HEK293T (cell line): ENCODE results near the gene MPPED1.

ENCODE experiments used
- CTCF ChIA-PET: fragments of 350-600 bp; formaldehyde crosslinking; extraction: SDS; loops from one replicate; lab custom pipeline; 2021; ENCODE audit warnings: antibody characterized with exemption, inconsistent platforms; lab: Yijun Ruan, JAX
- POLR2A ChIA-PET: fragments of 350-600 bp; formaldehyde crosslinking; extraction: SDS; loops from one replicate; lab custom pipeline; 2020; ENCODE audit warnings: antibody characterized with exemption, inconsistent platforms; lab: Yijun Ruan, JAX
- DNase-seq: peaks from one replicate; pipeline ENCODE4 v3.0.0; 2012; ENCODE audit warnings: mixed read lengths; ENCODE audit errors: extremely low spot score
- ARNT ChIP-seq: fragments of 450-650 bp; IDR thresholded peaks from 2 replicates; pipeline ENCODE4 v1.6.1; 2017; ENCODE audit warnings: mild to moderate bottlenecking
- BHLHE40 ChIP-seq: fragments of 450-650 bp; IDR thresholded peaks from 2 replicates; pipeline ENCODE4 v1.6.1; 2016; ENCODE audit warnings: mild to moderate bottlenecking, moderate library complexity, borderline replicate concordance
- CTBP1 ChIP-seq: fragments of 450-650 bp; IDR thresholded peaks from 2 replicates; pipeline ENCODE4 v1.6.1; 2016; ENCODE audit warnings: borderline replicate concordance
- ELF4 ChIP-seq: fragments of 450-650 bp; IDR thresholded peaks from 2 replicates; pipeline ENCODE4 v1.6.1; 2017; ENCODE audit warnings: antibody characterized with exemption
- FOXA1 ChIP-seq: fragments of 450-650 bp; IDR thresholded peaks from 2 replicates; pipeline ENCODE4 v1.6.1; 2016; ENCODE audit warnings: mild to moderate bottlenecking
- FOXK2 ChIP-seq: fragments of 450-650 bp; IDR thresholded peaks from 2 replicates; pipeline ENCODE4 v1.6.1; 2016; ENCODE audit warnings: mild to moderate bottlenecking
- FOXM1 ChIP-seq: fragments of 450-650 bp; IDR thresholded peaks from 2 replicates; pipeline ENCODE4 v1.6.1; 2017; ENCODE audit warnings: mild to moderate bottlenecking, borderline replicate concordance
- HDGF ChIP-seq: fragments of 450-650 bp; IDR thresholded peaks from 2 replicates; pipeline ENCODE4 v1.6.1; 2017; ENCODE audit warnings: antibody characterized with exemption, borderline replicate concordance
- L3MBTL2 ChIP-seq: fragments of 450-650 bp; conservative IDR thresholded peaks from 2 replicates; pipeline ENCODE4 v1.6.1; 2016; ENCODE audit warnings: mild to moderate bottlenecking
- LEF1 ChIP-seq: fragments of 450-650 bp; IDR thresholded peaks from 2 replicates; pipeline ENCODE4 v1.6.1; 2017; ENCODE audit warnings: mild to moderate bottlenecking, borderline replicate concordance
- NFRKB ChIP-seq: fragments of 450-650 bp; IDR thresholded peaks from 2 replicates; pipeline ENCODE4 v1.6.1; 2016; ENCODE audit warnings: mild to moderate bottlenecking, moderate library complexity
- PKNOX1 ChIP-seq: fragments of 450-650 bp; IDR thresholded peaks from 2 replicates; pipeline ENCODE4 v1.6.1; 2016
- SP1 ChIP-seq: fragments of 450-650 bp; IDR thresholded peaks from 2 replicates; pipeline ENCODE4 v1.6.1; 2017
- SUZ12 ChIP-seq: fragments of 450-650 bp; IDR thresholded peaks from 2 replicates; pipeline ENCODE4 v1.6.1; 2016; ENCODE audit warnings: mild to moderate bottlenecking
- TARDBP ChIP-seq: fragments of 450-650 bp; IDR thresholded peaks from 2 replicates; pipeline ENCODE4 v1.6.1; 2016
- ZNF384 ChIP-seq: fragments of 450-650 bp; IDR thresholded peaks from 2 replicates; pipeline ENCODE4 v1.6.1; 2016

MPPED1 gene

DNA sequence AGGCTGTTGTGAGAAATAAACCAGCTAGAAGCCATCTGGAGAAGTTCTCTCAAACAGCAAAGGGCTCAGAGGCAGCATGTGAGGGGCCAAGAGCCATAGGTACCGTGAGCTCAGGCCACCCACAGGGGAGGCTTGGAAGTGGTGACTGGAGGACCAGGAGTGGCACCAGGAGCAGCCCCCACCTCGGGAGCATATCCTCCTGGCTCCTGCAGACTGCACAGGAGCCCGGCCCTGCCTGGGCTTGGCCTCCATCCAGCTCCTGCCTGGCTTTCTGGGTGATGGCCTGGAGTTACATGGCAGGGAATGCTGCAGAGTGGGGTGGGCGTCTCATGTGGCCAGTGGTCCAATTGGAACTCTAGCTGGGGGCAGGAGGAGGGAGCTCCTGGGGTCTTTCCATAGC is 4.2 kb upstream of the MPPED1 start:
- DNase-seq, result no peak
- POLR2A ChIA-PET, result no interaction called here
- no peak for TF ChIP-seq ELF4
- TF ChIP-seq LEF1, result no peak
- no peak for TF ChIP-seq HDGF
- CTCF ChIA-PET, result no interaction called here

GRCh38 chr22:43408009-43408408 is 3.8 kb upstream of the MPPED1 start:
- TF ChIP-seq ZNF384 (no peak), TARDBP (no peak), NFRKB (no peak), FOXM1 (no peak), SUZ12 (no peak), ELF4 (no peak), ARNT (no peak), CTBP1 (no peak), FOXA1 (no peak)
- ChIA-PET CTCF (interaction anchor here (0.6 kb wide), 1 partner anchor 375 kb away, joined by 3 read pairs; no protein-coding TSS in a partner anchor), POLR2A (no interaction called here)
- DNase-seq, result no peak

- CTCF ChIA-PET, result no interaction called here
- POLR2A ChIA-PET, result no interaction called here
- no peak for DNase-seq
- TF ChIP-seq NFRKB, result no peak
- TF ChIP-seq ARNT, result no peak
- TF ChIP-seq FOXM1, result no peak
- TF ChIP-seq TARDBP, result no peak
- no peak for TF ChIP-seq HDGF
- no peak for TF ChIP-seq LEF1
- no peak for TF ChIP-seq PKNOX1
- TF ChIP-seq L3MBTL2, result no peak
Measured at GRCh38 chr22:43409046-43409445, 2.8 kb upstream of the MPPED1 start.

DNA sequence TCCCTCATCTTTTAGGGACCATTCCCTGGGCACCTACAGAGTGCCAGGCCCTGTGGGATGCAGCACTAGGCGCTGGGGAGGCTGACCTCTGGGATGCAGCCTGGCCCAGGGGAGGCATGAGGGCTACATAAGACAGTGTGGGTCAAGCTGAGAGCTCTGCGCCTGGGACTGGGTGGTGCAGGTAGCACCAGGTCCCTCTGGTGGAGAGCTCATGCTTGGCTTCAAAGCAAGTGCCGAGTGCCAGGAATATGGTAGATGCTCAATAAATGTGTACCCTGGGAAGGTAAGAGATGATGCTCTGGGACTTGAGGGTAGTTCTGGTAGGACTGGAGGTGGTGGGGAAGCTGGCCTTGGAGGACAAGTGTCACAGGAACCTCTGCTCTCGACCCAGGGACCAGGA is 2.0 kb upstream of the MPPED1 start:
- CTCF ChIA-PET, result no interaction called here
- DNase-seq, result no peak
- TF ChIP-seq TARDBP, result no peak
- POLR2A ChIA-PET, result no interaction called here

DNA sequence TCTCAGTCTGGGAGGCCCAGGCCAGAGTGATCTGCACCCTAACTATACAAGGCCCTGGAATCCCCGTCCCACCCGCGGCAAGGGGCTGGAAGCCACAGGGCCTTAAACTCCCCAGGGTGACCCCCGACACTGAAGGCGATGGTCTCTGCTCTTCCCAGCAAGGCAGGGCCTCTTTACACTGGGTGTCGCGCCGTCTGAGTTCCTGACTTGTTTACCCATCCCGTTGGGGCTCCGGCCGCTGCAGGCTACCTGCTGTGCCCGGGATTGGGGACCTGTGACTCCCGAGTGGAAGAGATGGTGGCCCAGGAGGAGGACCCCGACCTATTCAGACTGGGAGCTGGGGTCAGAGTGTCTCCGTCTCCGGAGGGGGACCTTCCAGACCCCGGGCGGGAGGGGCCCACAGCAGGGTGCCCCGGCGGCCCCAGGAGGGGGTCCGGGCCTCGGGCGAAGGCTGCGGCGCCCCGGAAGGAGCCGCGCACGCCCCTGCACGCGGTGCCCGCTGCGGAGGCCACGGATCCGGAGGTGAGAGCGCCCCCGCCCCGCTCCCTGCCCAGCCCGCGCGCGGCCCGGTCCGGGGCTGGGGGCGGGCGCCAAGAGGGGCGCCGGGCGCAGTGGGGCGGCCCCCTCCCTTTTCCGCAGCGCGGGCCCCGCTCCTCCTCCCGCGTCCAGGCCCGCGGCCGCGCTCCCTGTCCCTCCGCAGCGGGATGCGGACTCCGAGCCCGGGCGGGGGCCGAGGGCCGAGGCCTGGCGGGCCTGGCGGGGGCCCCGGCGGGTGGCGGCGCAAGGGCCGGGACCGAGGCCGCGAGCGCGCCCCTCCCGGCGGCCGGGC is 560 bp upstream of the MPPED1 start:
- no peak for TF ChIP-seq SP1
- TF ChIP-seq FOXM1, result 0 out of 2 replicates have a peak, but pooled peaks have one; percentile 28
- POLR2A ChIA-PET, result no interaction called here
- CTCF ChIA-PET, result no interaction called here
- peak; percentile 44 for DNase-seq

DNA sequence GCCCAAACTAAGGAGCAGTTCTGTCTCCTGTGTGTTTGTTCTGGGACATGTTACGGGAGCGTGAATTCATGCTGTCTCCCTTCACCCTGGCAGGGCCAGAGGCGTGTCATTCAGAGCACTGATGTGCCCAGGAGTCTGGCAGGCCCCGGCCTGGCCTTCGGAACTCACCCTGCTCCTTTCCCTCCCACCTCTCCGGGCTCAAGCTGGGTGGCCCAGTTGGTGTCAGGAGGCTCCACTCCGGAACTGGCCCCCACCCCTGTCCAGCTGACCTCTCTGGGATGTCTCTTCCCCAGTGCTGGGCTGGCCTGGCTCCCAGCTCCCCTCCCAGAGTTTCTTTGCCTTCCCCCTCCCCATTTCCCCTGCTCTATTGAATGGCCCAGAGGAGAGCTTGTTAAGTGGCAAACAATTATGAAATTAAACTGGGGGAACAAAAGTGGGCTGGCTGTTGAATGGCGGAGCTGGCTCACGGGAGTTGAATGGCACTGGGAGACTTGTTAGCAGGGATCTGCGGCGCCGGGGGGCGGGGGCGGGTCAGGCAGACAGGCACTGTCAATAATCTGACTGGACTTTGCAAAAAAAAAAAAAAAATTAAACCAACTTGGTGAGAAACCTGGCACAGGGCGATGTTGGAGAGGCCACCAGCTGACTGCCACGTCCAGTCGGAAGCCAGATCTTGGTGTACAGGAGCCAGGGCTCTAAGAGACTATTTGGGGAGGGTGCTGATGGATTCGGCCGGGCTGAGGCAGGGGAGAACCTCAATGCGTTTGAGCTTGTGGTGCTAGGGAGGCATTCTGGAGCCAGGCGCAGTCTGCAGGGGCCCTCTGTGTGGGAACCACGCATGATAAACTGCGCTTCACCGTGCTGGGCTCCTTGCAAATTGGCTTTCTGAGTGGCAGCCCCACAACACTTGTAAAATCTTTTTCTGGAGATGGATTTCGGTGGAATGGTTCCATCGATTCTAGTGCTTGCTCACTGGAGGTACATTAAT is 1.3 kb downstream of the MPPED1 start:
- DNase-seq, result no peak
- no peak for TF ChIP-seq FOXK2
- no peak for TF ChIP-seq TARDBP
- TF ChIP-seq ELF4, result no peak
- TF ChIP-seq SUZ12, result no peak
- TF ChIP-seq CTBP1, result no peak
- TF ChIP-seq SP1, result no peak
- no peak for TF ChIP-seq NFRKB
- TF ChIP-seq ZNF384, result no peak
- TF ChIP-seq FOXA1, result no peak
- TF ChIP-seq ARNT, result no peak
- TF ChIP-seq BHLHE40, result no peak
- no peak for TF ChIP-seq PKNOX1
- no peak for TF ChIP-seq L3MBTL2
- no peak for TF ChIP-seq HDGF
- no peak for TF ChIP-seq FOXM1
- no peak for TF ChIP-seq LEF1
- ChIA-PET POLR2A (no interaction called here), CTCF (no interaction called here)

- POLR2A ChIA-PET, result no interaction called here
- CTCF ChIA-PET, result no interaction called here
- no peak for TF ChIP-seq FOXA1
- no peak for TF ChIP-seq LEF1
- DNase-seq, result no peak
Measured at GRCh38 chr22:43413826-43414225, 2.0 kb downstream of the MPPED1 start.
